ENCODE data around the gene PDGFRB.

PDGFRB gene

DNA sequence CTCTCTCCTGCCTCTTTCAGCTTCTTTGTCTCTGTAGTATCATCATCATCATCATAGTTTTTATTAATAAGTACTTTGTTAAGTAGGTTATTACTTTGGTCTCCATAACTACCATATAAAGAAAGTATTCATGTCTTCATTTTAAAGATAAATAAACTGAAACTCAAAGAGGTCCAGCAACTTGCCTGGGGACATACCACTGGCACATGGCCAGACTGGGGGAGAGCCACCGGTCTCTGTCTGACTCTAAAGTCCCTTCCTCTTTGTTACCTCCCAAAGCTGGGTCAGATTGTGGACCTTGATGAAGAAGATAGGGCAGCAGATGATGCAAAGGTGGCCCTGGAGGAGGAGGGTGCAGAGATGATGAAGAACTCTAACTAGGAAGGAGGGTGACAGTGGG is 19.4 kb upstream of the PDGFRB start:
- Histone ChIP-seq H2AFZ (ENCODE audit: low read depth, low read length) (no peak overlapping the region), H3K27me3 (ENCODE audit: low read depth, low read length) (no peaks in the 10 kb centered on the region), H3K27ac (ENCODE audit: low read length) (no peak overlapping the region), H3K9me3 (ENCODE audit: insufficient read depth, low read length) (no peaks in the 10 kb centered on the region), H3K4me2 (ENCODE audit: low read length) (no peak overlapping the region), H3K79me2 (ENCODE audit: low read length) (no peaks in the 10 kb centered on the region), H4K20me1 (ENCODE audit: insufficient read depth, low read length) (no peaks in the 10 kb centered on the region), H3K4me1 (ENCODE audit: low read length) (peaks cover 9% of the 10 kb centered on the region; the same call in 1 of the 2 replicates), H3K36me3 (replicated peaks; ENCODE audit: low read depth, low read length) (no peaks in the 10 kb centered on the region), H3K9ac (ENCODE audit: low read length) (no peak overlapping the region), H3K4me3 (ENCODE audit: low read length) (no peak overlapping the region)
- TF ChIP-seq, protein P1, sequence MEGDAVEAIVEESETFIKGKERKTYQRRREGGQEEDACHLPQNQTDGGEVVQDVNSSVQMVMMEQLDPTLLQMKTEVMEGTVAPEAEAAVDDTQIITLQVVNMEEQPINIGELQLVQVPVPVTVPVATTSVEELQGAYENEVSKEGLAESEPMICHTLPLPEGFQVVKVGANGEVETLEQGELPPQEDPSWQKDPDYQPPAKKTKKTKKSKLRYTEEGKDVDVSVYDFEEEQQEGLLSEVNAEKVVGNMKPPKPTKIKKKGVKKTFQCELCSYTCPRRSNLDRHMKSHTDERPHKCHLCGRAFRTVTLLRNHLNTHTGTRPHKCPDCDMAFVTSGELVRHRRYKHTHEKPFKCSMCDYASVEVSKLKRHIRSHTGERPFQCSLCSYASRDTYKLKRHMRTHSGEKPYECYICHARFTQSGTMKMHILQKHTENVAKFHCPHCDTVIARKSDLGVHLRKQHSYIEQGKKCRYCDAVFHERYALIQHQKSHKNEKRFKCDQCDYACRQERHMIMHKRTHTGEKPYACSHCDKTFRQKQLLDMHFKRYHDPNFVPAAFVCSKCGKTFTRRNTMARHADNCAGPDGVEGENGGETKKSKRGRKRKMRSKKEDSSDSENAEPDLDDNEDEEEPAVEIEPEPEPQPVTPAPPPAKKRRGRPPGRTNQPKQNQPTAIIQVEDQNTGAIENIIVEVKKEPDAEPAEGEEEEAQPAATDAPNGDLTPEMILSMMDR (IDR thresholded peaks at IDR 0.05; ENCODE audit: low read depth, low read length), result no peak
- no peak for TF ChIP-seq EZH2phosphoT487 (IDR thresholded peaks at IDR 0.05; ENCODE audit: low read depth)

GRCh38 chr5:150174285-150174684 is 18.6 kb upstream of the PDGFRB start:
- Histone ChIP-seq H2AFZ (ENCODE audit: low read depth, low read length) (no peak overlapping the region), H3K36me3 (replicated peaks; ENCODE audit: low read depth, low read length) (no peaks in the 10 kb centered on the region), H4K20me1 (ENCODE audit: insufficient read depth, low read length) (no peaks in the 10 kb centered on the region), H3K27me3 (ENCODE audit: low read depth, low read length) (peaks cover 4% of the 10 kb centered on the region), H3K9ac (ENCODE audit: low read length) (no peak overlapping the region), H3K4me1 (ENCODE audit: low read length) (peaks cover 9% of the 10 kb centered on the region; the same call in 1 of the 2 replicates), H3K4me2 (ENCODE audit: low read length) (no peak overlapping the region), H3K27ac (ENCODE audit: low read length) (no peak overlapping the region), H3K4me3 (ENCODE audit: low read length) (no peak overlapping the region), H3K79me2 (ENCODE audit: low read length) (no peaks in the 10 kb centered on the region), H3K9me3 (ENCODE audit: insufficient read depth, low read length) (no peaks in the 10 kb centered on the region)
- TF ChIP-seq EZH2phosphoT487 (IDR thresholded peaks at IDR 0.05; ENCODE audit: low read depth), result no peak
- TF ChIP-seq, protein P1 (IDR thresholded peaks at IDR 0.05; ENCODE audit: low read depth, low read length), result no peak

GRCh38 chr5:150173161-150173560 is 17.5 kb upstream of the PDGFRB start:
- no peak overlapping the region for H2AFZ ChIP-seq (ENCODE audit: low read depth, low read length)
- TF ChIP-seq EZH2phosphoT487 (IDR thresholded peaks at IDR 0.05; ENCODE audit: low read depth), result no peak
- TF ChIP-seq, protein P1 (IDR thresholded peaks at IDR 0.05; ENCODE audit: low read depth, low read length), result no peak
- peaks cover 6% of the 10 kb centered on the region for H3K27me3 ChIP-seq (ENCODE audit: low read depth, low read length)
- no peaks in the 10 kb centered on the region for H4K20me1 ChIP-seq (ENCODE audit: insufficient read depth, low read length)
- no peaks in the 10 kb centered on the region for H3K36me3 ChIP-seq (replicated peaks; ENCODE audit: low read depth, low read length)
- H3K4me2 ChIP-seq (ENCODE audit: low read length), result no peak overlapping the region
- no peaks in the 10 kb centered on the region for H3K79me2 ChIP-seq (ENCODE audit: low read length)
- H3K4me1 ChIP-seq (ENCODE audit: low read length), result peaks cover 5% of the 10 kb centered on the region; the same call in 1 of the 2 replicates
- H3K27ac ChIP-seq (ENCODE audit: low read length), result no peak overlapping the region
- no peak overlapping the region for H3K9ac ChIP-seq (ENCODE audit: low read length)
- H3K4me3 ChIP-seq (ENCODE audit: low read length), result no peak overlapping the region
- no peaks in the 10 kb centered on the region for H3K9me3 ChIP-seq (ENCODE audit: insufficient read depth, low read length)

DNA sequence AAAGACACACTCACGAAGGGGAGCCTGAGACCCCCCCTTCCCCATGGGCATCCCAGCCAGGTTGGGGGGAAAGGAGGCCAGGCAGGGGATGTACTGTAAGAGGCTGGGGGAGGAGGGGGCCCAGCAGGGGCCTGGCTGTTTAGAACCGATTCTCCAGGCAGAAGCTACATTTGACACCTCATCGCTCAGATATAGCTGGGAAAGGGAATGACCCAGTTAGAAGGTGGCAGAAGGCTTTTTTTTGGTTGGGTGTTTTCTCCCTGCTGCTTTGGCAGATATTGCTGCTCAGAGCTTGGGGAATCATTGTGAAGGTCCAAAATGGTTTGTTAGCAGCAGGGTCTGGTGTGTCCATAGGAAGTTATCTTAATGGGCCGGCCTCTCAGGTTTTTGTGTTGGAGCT is 16.9 kb upstream of the PDGFRB start:
- Histone ChIP-seq H3K27me3 (ENCODE audit: low read depth, low read length) (peaks cover 6% of the 10 kb centered on the region), H3K4me2 (ENCODE audit: low read length) (no peak overlapping the region), H4K20me1 (ENCODE audit: insufficient read depth, low read length) (no peaks in the 10 kb centered on the region), H3K36me3 (replicated peaks; ENCODE audit: low read depth, low read length) (no peaks in the 10 kb centered on the region), H3K27ac (ENCODE audit: low read length) (no peak overlapping the region), H3K79me2 (ENCODE audit: low read length) (no peaks in the 10 kb centered on the region), H3K4me3 (ENCODE audit: low read length) (no peak overlapping the region), H3K9me3 (ENCODE audit: insufficient read depth, low read length) (no peaks in the 10 kb centered on the region), H2AFZ (ENCODE audit: low read depth, low read length) (no peak overlapping the region), H3K9ac (ENCODE audit: low read length) (no peak overlapping the region), H3K4me1 (ENCODE audit: low read length) (no peaks in the 10 kb centered on the region)
- TF ChIP-seq, protein P1 (IDR thresholded peaks at IDR 0.05; ENCODE audit: low read depth, low read length), result no peak
